NCI-H748 treated with DMSO at 0.1 percent for 48 hours (cell line): ENCODE measurements around the gene PARD6B.
"Not testable (repeated sequence)": the region's sequence is repeated elsewhere in the genome, so short reads cannot be mapped to it uniquely, and the experiment has no call there.

Experiments used
- DNase-seq: peaks from one replicate; lab custom pipeline; 2025; lab: John Stamatoyannopoulos, UW

Gene PARD6B

DNA sequence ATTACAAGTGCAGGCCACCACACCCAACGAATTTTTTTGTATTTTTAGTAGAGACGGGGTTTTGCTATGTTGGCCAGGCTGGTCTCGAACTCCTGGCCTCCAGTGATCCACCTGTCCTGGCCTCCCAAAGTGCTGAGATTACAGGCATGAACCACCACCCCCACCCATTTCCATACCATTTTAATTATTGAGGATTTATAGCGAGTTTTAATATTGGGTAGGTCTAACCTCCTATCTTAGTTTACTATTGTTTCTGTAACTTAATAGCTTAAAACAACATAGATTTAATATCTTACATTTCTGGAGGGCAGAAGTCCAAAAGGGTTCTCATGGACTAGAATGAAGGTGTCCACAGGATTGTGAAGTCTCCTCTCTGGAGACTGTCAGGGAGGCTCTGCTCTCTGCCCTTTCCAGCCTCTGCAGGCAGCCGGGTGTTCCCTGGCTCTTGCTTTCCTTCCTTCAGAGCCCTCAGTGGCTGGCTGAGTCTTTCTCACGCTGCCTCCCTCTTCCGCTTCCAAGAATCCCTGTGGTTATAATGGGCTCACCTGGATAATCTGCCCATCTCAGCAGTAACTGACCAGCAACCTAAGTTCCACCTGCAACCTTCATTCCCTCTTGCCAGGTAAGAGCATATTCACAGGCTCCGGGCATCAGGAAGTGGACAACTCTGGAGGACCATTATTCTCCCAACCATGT is 44.9 kb downstream of the PARD6B start:
- no peak for DNase-seq

DNA sequence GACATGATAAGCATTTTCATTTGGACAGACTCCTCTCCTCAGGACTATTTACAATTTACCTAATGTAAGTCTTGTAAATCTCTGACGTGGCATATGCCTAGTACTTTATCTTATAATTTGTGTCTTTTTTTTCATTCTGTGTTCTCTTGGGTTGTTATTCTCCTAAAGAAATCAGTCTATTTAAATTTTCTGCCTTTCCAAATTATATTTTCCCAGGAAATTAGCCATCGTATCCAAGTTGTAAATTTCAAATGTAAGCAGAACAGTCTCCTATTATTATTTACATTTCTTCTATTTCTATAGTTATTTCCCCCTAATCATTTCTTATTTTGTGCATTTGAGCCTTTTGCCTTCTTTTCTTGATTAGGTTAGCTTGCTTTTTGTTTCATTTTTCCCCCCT is 46.0 kb downstream of the PARD6B start:
- DNase-seq, result no peak

DNA sequence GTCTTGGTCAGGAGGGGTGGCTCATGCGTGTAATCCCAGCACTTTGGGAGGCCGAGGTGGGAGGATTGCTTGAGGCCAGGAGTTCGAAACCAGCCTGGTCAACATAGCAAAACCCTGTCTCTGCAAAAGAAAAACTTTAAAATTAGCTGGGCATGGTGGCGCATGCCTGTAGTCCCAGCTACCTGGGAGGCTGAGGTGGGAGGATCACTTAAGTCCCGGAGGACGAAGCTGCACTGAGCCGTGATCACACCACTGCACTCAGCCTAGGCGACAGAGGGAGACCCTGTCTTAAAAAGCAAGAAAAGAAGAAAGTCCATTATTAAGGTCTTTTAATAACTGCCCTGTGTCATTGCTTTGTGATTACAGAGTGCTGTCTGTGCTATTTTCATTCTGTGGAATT is 47.6 kb downstream of the PARD6B start:
- not testable (repeated sequence) for DNase-seq

DNA sequence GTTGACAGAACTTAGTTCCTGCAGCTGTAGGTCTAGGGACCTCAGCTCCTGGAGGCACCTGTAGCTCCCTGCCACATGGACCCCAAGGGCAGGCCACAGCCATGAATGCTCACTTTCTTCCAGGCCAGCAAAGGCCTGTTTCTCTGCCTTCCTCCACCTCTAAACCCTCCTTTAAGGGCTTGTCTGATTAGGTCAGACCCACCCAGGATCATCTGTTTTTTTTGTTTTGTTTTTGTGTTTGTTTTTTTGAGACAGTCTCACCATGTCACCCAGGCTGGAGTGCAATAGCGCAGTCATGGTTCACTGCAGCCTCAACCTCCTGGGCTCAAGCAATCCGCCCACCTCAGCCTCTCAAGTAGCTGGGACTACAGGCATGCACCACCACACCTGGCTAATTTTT is 52.0 kb downstream of the PARD6B start:
- DNase-seq, result no peak

DNA sequence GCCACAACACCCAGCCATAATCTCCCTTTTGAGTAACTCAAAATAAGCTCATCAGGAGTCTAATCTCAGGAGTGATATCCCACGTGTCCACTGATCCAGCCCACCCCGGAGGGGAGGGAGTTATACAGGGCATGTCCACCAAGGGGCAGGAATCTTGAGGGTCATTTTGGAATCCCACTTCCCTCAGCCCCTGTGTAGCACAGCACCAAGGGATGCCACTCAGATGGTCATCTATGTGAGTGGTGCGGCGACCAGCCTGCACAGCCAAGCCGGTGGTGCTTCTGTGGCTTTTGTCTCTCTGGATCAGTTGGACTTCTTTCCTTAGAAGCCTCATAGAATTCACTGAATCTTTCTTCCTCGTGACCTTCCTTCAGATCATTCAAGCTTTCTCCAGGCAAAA is 52.5 kb downstream of the PARD6B start:
- DNase-seq, result no peak

DNA sequence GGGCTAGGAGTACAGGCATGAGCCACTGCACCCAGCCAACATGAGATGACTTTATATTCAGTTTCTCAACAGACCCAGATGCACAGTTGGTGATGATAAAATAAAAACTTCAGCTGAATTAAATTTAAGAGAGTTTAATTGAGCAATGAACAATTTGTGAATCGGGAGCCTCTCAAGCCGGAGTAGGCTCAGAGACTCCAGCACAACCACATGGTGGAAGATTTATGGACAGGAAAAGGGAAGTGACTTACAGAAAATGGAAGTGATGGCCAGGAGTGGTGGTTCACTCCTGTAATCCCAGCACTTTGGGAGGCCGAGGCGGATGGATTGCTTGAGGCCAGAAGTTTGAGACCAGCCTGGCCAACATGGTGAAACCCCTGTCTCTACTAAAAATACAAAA is 53.1 kb downstream of the PARD6B start:
- DNase-seq, result no peak

DNA sequence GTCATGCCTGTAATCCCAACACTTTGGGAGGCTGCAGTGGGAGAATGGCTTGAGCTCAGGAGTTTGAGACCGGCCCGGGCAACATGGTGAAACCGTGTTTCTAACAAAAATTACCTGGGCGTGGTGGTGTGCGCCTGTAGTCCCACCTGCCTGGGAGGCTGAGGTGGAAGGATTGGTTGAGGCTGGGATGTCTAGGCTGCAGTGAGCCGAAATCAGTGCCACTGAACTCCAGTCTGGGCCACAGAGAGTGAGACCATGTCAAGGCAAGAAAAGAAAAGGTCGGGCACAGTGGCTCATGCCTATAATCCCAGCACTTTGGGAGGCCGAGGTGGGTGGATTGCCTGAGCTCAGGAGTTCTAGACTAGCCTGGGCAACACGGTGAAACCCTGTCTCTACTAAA is 55.3 kb downstream of the PARD6B start:
- DNase-seq, result no peak

DNA sequence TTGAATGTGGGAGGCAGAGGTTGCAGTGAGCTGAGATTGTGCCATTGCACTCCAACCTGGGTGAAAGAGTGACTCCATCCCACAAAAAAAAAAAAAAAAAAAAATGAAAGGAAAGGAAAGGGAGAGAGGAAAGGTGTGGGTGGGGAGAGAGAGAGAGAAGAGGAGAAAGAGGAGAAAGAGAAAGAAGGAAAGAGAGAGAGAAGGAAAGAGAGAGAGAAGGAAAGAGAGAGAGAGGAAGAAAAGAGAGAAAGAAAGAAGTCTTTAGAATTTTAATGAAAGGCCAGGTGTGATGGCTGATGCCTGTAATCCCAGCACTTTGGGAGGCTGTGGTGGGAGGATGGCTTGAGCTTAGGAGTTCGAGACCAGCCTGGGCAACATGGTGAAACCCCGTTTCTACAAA is 55.8 kb downstream of the PARD6B start:
- DNase-seq, result no peak

DNA sequence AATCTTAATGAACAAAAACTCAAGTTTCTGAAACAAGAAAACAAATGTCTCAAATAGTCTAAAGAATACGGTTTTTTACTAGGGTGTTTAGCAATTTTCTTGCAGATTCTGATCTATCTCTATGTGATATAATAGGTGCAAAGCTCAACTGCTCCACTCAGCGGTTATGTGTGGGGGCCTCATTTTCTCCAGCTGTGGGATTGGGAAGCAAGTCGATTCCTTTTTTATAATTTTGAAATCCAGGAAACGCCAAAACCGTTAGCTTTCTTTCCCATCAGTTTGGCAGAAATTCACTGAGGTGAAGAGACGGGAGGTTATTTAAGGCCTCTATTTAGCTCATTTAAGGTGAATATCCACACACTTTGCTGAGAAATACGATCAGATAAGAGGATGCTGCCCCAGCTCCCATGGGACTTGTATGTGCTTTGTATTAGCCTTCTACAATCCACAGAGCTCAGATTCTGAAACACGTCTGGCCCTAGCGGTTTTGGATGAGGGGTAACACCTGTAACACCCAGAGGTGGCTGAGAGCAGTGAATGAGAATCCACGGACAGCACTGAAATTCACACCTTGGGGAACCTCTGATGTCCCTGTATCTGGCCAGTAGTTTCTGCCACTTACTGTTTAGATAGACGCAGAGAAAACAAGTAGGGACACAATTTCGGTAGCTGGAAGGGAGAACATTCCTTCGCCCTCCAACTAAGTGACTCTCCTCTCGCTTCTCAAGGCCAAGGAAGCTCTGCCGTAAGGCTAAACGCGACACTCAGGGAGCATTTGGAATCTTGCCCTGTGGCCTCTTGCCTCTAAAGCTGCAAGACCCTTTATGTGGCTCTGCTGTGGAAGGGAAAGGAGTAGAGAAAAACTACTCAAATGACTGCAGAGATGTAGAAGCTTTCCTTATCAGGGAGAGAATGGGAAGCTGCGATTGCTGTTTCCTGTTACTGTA is 56.9 kb downstream of the PARD6B start:
- no peak for DNase-seq

DNA sequence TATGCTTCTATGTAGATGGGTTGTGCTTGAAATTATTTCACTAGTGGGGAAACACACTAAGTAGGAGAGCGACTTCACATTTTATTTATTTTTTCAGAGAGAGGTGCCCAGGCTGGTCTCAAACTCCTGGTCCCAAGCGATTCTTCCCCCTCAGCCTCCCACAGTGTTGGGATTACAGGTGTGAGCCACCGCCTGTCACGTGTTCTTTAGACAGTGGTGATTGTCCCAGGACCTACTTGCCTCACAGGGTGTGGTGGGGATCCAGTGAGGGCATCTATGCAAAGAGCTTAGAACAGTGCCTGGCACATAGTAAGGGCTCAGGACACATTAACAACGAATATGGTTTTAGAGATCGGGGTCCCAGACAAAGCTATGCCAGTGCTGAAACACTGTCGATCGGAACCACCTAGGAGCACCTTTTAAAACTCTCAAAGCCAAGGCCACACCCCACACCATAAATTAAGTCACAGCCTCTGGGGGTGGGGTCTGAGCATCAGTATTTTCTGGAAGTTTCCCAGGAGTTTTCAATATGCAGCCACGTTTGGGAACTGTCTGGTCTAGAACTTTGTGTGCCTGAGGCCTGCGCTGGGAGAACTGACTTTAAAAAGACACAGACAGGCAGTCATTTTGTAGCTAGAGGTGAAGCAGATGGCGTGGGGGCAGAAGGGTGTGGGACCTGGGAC is 58.7 kb downstream of the PARD6B start:
- DNase-seq, result no peak

DNA sequence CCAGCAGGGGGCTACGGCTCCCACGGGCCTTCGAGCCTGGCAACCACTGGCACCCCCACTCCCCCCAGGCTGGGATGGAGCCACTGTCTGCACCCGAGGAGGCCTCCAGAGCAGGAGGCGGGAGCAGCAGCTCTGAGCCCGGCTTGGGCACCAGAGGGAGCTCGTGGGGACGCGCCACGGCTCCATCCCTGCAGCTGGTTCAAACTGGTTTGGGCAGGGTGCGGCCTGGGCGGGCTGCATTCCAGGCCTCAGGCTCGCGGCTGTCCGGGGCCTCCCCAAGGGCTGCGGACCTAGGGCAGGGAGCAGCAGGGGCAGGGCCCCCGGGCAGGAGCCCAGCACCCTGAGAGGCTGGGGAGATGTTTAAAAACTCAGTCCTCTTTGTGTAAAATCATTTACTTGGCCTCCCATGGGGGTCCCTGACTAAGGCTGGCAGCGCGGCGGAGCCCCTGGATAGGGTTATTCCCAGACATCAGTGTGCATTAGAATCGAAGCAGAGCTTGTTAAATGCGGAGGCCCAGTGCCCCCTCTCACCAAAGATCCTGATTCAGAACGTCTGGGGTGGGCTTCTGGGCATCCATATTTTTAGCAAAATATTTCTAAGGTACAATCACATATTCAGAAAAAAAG is 59.4 kb downstream of the PARD6B start:
- DNase-seq, result peak; percentile 7

DNA sequence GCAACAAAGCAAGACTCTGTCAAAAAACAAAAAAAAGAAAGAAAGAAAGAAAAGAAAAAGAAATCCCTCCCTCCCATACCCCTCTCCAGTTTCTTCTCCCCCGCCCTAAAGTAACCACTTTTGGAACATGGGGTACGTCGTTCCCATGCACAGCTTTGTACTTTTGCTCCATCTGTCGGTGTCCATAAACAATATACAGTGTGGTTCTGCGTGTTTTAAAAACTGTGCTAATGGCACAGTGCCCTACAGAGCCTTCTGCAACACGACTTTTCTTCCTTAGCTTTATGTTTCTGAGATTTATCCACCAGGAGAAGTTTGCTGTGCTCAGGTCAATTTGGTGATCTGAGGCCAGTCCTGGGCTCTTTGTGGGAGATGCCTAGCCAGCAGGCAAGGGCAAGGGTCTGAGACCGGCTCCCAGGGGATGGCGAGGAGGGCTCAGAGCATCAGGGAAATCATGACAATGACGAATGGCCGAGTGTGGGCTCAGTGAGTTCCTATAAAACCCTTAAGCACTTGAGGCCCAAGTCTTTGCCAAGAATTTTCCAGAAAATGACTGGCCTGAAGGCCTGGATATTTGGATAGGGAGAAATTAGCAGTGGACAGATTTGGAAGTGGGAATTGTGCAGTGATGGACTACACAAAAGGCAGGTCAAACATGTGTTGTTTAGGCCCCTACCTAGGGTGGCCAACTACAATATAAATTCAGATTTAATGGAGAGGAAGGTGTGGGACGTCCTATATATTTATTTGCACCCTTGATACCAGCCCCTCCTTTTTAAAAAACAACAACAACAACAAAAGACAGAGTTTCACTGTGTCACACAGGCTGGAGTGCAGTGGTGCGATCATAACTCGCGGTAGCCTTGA is 61.6 kb downstream of the PARD6B start:
- DNase-seq, result no peak

DNA sequence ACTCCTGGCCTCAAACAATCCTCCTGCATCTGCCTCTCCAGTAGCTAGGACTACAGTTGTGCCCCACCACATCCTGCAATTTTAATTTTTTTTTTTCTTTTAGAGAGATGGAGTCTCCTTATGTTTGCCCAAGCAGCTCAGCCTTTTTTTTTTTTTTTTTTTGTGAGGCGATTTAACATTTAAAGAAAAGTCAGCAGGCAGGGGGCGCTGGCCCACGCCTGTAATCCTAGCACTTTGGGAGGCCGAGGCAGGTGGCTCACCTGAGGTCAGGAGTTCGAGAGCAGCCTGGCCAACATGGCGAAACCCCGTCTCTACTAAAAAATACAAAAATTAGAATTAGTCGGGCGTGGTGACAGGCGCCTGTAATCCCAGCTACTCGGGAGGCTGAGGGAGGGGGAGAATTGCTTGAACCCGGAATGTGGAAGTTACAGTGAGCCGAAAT is 62.2 kb downstream of the PARD6B start:
- DNase-seq, result not testable (repeated sequence)

DNA sequence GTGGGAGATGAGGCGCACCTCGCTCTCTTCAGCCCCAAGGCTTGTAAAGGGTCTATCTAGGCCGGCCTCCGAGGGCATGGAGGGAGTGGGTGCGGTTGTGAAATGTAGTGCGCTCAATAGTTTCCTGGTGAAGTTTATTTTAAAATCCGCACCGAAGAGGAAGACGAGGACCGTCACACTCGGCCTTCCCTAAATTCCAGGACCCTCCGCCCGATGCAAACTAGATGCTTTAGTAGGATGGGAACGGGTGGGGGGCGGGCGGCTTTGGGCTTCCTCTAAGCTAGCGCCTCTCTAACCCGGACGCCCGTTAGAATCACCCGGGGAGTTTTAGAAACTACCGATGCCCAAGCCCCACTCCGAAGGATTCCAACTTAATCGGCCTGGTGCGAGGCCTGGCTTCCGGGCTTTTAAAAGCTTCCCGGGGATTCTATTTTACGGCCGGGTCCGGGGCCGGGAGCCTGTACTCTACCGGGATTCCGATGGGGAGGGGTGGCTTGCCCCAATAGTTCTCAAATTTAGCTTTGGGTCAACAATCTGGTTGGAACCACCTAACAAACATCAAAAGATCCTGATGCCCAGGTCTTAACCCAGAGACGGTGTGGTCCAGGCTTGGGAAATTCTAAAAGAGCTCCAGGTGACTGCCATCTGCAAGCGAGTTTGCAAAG is 62.9 kb downstream of the PARD6B start:
- no peak for DNase-seq

DNA sequence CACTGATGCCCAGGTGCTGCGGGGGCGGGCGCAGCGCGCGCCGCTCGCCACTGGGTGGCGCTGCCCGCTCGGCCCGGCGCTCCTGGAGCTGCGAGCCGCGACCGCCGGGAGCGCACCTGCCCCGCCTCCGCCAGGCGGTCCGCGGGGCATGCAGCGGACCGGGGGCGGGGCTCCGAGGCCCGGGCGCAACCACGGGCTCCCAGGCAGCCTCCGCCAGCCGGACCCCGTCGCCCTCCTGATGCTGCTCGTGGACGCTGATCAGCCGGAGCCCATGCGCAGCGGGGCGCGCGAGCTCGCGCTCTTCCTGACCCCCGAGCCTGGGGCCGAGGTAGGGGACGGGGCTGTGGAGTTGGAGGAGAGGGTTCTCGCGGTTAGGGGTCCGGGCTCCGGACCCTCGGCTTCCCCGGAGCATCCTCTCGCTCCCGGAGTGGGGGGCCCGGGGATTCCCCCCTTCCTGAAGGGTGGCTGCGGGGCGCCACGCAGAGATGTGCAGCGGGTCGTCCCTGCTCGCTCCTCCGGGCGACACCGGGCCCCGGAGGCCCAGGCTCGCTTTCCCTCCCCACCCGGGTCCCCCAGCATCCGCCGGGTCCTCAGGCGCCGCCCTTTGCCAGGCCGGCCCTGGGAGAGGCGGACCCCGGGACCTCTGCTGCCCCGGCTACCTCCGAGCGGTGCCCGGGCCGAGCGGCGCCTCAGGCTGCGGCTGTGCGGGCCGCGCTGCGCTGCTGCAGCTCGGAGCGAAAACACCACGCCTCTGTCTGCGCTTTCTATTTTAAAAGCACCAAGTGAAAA is 63.7 kb downstream of the PARD6B start, which contains the start of gene BCAS4:
Gene BCAS4, plus strand, starts transcription at position 216 of the 789 bp plus-strand sequence. Its CDS starts 23 bp downstream, at position 239.
- DNase-seq, result peak; percentile 16

DNA sequence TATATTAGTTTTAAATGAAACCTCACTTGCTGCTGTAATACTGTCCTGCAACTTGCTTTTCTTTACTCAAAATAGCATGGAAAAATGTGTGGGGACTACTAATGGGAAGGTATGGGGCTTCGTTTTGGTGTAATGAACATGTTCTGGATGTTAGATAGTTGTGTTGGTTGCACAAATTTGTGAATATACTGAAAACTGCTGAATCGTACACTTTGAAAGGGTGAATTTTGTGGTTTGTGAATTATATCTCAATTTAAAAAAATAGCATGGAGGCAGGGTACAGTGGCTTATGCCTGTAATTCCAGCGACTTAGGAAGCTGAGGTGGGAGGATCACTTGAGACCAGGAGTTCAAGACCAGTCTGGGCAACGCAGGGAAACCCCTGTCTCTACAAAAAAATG is 65.8 kb downstream of the PARD6B start:
- DNase-seq, result no peak

DNA sequence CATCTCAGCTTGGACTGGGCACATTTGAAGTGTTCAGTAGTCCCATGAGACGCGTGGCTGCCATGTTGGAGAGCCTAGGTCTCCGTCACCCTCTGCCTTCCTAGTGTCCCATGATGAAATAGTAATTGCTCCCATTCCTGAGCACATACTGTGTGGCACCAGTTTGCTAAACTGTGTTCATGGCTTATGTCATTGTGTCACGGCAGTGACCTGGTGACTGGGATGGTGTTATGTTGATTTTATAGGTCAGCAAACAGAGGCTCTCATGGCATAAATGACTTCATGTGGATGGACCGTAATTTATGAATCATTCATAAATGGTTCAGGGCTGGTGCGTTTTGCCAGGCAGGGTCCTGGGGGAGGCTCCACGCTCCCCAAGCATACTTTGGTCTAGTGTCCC is 67.3 kb downstream of the PARD6B start:
- DNase-seq, result no peak

DNA sequence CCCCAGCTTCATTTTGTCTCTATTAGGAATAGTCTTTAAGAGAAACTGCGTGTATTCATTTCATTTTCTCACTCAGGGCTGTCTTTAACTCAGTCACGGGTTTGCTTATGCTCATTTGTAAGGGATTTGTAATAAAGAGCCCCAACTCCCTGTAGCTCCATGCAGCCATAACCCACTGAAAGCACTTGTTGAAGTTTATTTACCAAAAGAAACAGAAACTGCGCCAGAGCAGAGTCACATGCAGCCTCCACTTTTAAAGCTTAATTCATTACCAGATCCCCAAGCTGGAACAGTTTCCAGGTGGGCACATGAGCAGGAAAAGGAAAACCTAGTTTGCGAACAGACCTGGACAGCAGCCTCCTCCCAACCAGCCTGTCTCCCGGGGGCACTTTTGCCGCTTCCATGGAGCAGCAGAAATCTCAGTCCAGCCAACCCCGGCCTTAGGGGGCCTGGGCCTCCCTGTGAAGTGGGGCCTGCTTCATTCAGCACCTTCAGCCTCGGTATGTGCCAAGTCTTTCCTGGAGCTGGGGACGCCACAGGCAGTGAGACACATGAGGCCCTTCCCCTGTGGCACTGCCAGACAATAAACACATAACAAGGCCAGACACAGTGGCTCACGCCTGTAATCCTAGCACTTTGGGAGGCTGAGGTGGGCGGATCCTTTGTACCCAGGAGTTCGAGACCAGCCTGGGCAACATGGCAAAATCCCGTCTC is 68.0 kb downstream of the PARD6B start:
- no peak for DNase-seq
